Fibroblast of skin of left quadriceps (primary cell): ENCODE measurements around the gene LHFPL2.

Source experiments
- DNase-seq, 2 experiments: peaks; one replicate each; pipeline ENCODE4 v3.0.0-alpha.2; 2013; ENCODE audit warnings: low read depth in 2 of 2

LHFPL2 gene

GRCh38 chr5:78546276-78546996 lies 102.1 kb downstream of the LHFPL2 start:
- no peak for DNase-seq

GRCh38 chr5:78545406-78545805 lies 103.2 kb downstream of the LHFPL2 start:
- no peak for DNase-seq

GRCh38 chr5:78544561-78545201 lies 103.9 kb downstream of the LHFPL2 start:
- peak; percentile 65 to 68 for DNase-seq

- no peak for DNase-seq
Observed at GRCh38 chr5:78543916-78544315, 104.7 kb downstream of the LHFPL2 start.

GRCh38 chr5:78543292-78543691 lies 105.3 kb downstream of the LHFPL2 start:
- no peak for DNase-seq

GRCh38 chr5:78542321-78542840 lies 106.2 kb downstream of the LHFPL2 start:
- DNase-seq, result no peak

GRCh38 chr5:78541086-78541654 lies 107.4 kb downstream of the LHFPL2 start:
- no peak for DNase-seq

- no peak for DNase-seq
Observed at GRCh38 chr5:78540335-78541085, 108.1 kb downstream of the LHFPL2 start.

- no peak for DNase-seq
Observed at GRCh38 chr5:78538240-78538850, 110.2 kb downstream of the LHFPL2 start.

GRCh38 chr5:78537821-78538220 lies 110.8 kb downstream of the LHFPL2 start:
- DNase-seq, result peak; percentile 37 to 42

GRCh38 chr5:78537411-78537810 lies 111.2 kb downstream of the LHFPL2 start:
- no peak for DNase-seq

GRCh38 chr5:78536661-78537196 lies 111.8 kb downstream of the LHFPL2 start:
- no peak for DNase-seq

- DNase-seq, result no peak
Observed at GRCh38 chr5:78534905-78535200, 113.7 kb downstream of the LHFPL2 start.

- no peak for DNase-seq
Observed at GRCh38 chr5:78534148-78534904, 114.2 kb downstream of the LHFPL2 start.

GRCh38 chr5:78533356-78533755 lies 115.2 kb downstream of the LHFPL2 start:
- DNase-seq, result no peak

GRCh38 chr5:78530342-78531096 lies 118.1 kb downstream of the LHFPL2 start:
- DNase-seq, result no peak

GRCh38 chr5:78527925-78528324 lies 120.6 kb downstream of the LHFPL2 start:
- DNase-seq, result no peak

GRCh38 chr5:78527054-78527859 lies 121.3 kb downstream of the LHFPL2 start:
- DNase-seq, result peak in 1 of 2 experiments; percentile 52

GRCh38 chr5:78526049-78526525 lies 122.5 kb downstream of the LHFPL2 start:
- DNase-seq, result peak in 1 of 2 experiments; percentile 50
